ENCODE measurements around the gene CEACAM16.

CEACAM16 gene

DNA sequence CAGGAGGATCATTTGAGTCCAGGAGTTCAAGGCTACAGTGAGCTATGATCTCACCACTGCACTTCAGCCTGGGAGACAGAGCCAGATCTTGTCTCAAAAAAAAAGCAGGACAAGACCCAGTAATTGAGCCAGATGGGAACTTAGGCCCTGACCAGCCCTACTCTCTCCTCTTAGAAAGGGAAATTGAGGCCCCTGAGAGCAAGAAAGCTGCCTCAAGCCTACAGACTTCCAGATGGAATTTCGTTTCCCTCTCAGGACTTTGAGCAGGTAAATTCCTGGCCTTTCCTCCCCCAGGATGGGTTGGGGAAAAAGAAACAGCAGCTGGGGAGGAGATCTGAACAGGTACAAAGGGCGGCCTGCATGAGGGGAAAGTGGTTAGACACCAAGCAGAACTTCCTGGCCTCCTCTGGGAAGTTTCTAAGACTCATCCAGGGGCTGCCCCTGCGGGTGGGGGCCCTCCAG lies 46.0 kb downstream of the CEACAM16 start:
- intact Hi-C loops (cut with DNase I; ENCODE audit: low total_unique reads): no loop called here
- Histone ChIP-seq H3K36me3 (no peaks in the 10 kb centered on the region), H3K4me1 (peaks cover 0 to 71% (median 65%) of the 10 kb centered on the region in 4 donors), H3K4me3 (no peak overlapping the region), H3K27me3 (no peaks in the 10 kb centered on the region), H3K9me3 (no peaks in the 10 kb centered on the region), H3K27ac (peak overlapping the region; percentile 77 to 82)
- DNase-seq: no peak
- TF ChIP-seq CTCF (IDR thresholded peaks at IDR 0.05): no peak

- peak; percentile 78 to 86 for DNase-seq
- intact Hi-C loops (cut with DNase I; ENCODE audit: low total_unique reads): no loop called here
- H3K36me3 ChIP-seq: no peaks in the 10 kb centered on the region
- no peak for TF ChIP-seq CTCF (IDR thresholded peaks at IDR 0.05)
- no peaks in the 10 kb centered on the region for H3K9me3 ChIP-seq
- H3K27me3 ChIP-seq: no peaks in the 10 kb centered on the region
- H3K4me1 ChIP-seq: peaks cover 0 to 75% (median 69%) of the 10 kb centered on the region in 4 donors
- H3K27ac ChIP-seq: peak overlapping the region; percentile 77 to 82
- no peak overlapping the region for H3K4me3 ChIP-seq
Measured at GRCh38 chr19:44745341-44745831, 46.4 kb downstream of the CEACAM16 start.

GRCh38 chr19:44745887-44746600 lies 47.1 kb downstream of the CEACAM16 start:
- H3K4me1 ChIP-seq: peaks cover 0 to 76% (median 70%) of the 10 kb centered on the region in 4 donors

GRCh38 chr19:44746616-44746945 lies 47.6 kb downstream of the CEACAM16 start:
- TF ChIP-seq CTCF (IDR thresholded peaks at IDR 0.05): no peak
- Histone ChIP-seq H3K9me3 (no peaks in the 10 kb centered on the region), H3K27ac (peak overlapping the region; percentile 77 to 82), H3K27me3 (no peaks in the 10 kb centered on the region), H3K4me3 (no peak overlapping the region), H3K36me3 (peaks cover 0 to 7% (median 0%) of the 10 kb centered on the region in 3 donors), H3K4me1 (peaks cover 0 to 76% (median 69%) of the 10 kb centered on the region in 4 donors)
- intact Hi-C loops (cut with DNase I; ENCODE audit: low total_unique reads): no loop called here
- DNase-seq: no peak

More at GRCh38 chr19:44745887-44746600, 47.1 kb downstream of the CEACAM16 start:
- no peak for DNase-seq
- Histone ChIP-seq H3K4me3 (no peak overlapping the region), H3K27ac (peak overlapping the region; percentile 77 to 82), H3K36me3 (peaks cover 0 to 1% (median 0%) of the 10 kb centered on the region in 3 donors), H3K9me3 (no peaks in the 10 kb centered on the region), H3K27me3 (no peaks in the 10 kb centered on the region)
- no peak for TF ChIP-seq CTCF (IDR thresholded peaks at IDR 0.05)
- intact Hi-C loops (cut with DNase I; ENCODE audit: low total_unique reads): no loop called here

GRCh38 chr19:44746946-44747738 lies 48.2 kb downstream of the CEACAM16 start:
- H3K27me3 ChIP-seq: no peaks in the 10 kb centered on the region
- peak overlapping the region; percentile 59 to 64 for H3K4me3 ChIP-seq
- TF ChIP-seq CTCF (IDR thresholded peaks at IDR 0.05): no peak
- H3K9me3 ChIP-seq: no peaks in the 10 kb centered on the region
- H3K36me3 ChIP-seq: peaks cover 0 to 9% (median 0%) of the 10 kb centered on the region in 3 donors
- peak; percentile 96 to 98 for DNase-seq
- intact Hi-C loops (cut with DNase I; ENCODE audit: low total_unique reads): no loop called here
- peaks cover 0 to 73% (median 66%) of the 10 kb centered on the region in 4 donors for H3K4me1 ChIP-seq
- peak overlapping the region; percentile 77 to 82 for H3K27ac ChIP-seq

Data from tibial artery (tissue), 4 donors.